Breast epithelium (tissue), 4 donors: ENCODE results near the gene C16orf74. TPM values are rescaled to one million over a fixed set of nuclear protein-coding genes. Genes with fewer than 3 reads are reported as not detected.

Experiments
- DNase-seq, 2 donors: peaks; one replicate each; pipeline ENCODE4 v3.0.0-alpha.2; 2019; ENCODE audit warnings: low spot score in 2 of 2
- H3K27ac ChIP-seq, 2 donors: fragments of 200-600 bp; sonication (generic) in 1 of 2; one replicate each; pipeline ENCODE4 v1.5.1; 2016 to 2019; ENCODE audit warnings: mild to moderate bottlenecking in 1 of 2
- H3K27me3 ChIP-seq, 2 donors: fragments of 200-600 bp; sonication (generic) in 1 of 2; one replicate each; pipeline versions ENCODE4 v1.5.1 to v1.6.0; 2017 to 2019; ENCODE audit warnings: control low read depth in 1 of 2, mild to moderate bottlenecking in 1 of 2
- H3K36me3 ChIP-seq: fragments of 200-600 bp; one replicate; pipeline ENCODE4 v1.5.1; 2019
- H3K4me1 ChIP-seq, 2 donors: fragments of 200-600 bp; sonication (generic); one replicate each; pipeline ENCODE4 v1.5.1; 2016 to 2019; ENCODE audit warnings: control low read depth in 1 of 2
- H3K4me3 ChIP-seq, 3 donors: fragments of 200-600 bp; sonication (generic); 1 replicate in 2 of 3; 2 replicates in 1 of 3; pipeline ENCODE4 v1.5.1; 2016 to 2019; ENCODE audit warnings: mild to moderate bottlenecking in 3 of 3, moderate library complexity in 2 of 3
- H3K9me3 ChIP-seq, 2 donors: fragments of 200-600 bp; sonication (generic) in 1 of 2; one replicate each; pipeline ENCODE4 v1.5.1; 2016 to 2019; ENCODE audit warnings: control low read depth in 1 of 2
- POLR2A ChIP-seq: fragments of 450-650 bp; IDR thresholded peaks from one replicate; pipeline ENCODE4 v1.6.1; 2016; ENCODE audit warnings: antibody characterized with exemption, mild to moderate bottlenecking, moderate library complexity
- POLR2AphosphoS5 ChIP-seq, 3 donors: sonication (generic); formaldehyde crosslinking; IDR thresholded peaks; one replicate each; pipeline ENCODE4 v1.6.1; 2017; ENCODE audit warnings: antibody characterized with exemption in 3 of 3
- intact Hi-C: fragments of 100-400 bp; cut with DNase I; formaldehyde crosslinking; loops from one replicate; pipeline ENCODE4 v1.15.1; 2023; ENCODE audit warnings: low total_unique reads
- total RNA-seq, 3 donors: library from RNA; depleted of rRNA; stranded (reverse); fragments of >200 nt; gene quantifications; one replicate each; pipeline ENCODE4 v1.1.0, GENCODE V29; 2016
- TF ChIP-seq, protein P1 (sequence below), 3 donors: fragments of 450-650 bp; IDR thresholded peaks; one replicate each; pipeline ENCODE4 v1.5.1; 2016 to 2017; ENCODE audit warnings: antibody characterized with exemption in 3 of 3, mild to moderate bottlenecking in 3 of 3, moderate library complexity in 3 of 3

Gene C16orf74
- total RNA-seq, 3 donors from 2014 or later = 0.80 to 7.2 (median 6.7) TPM

DNA sequence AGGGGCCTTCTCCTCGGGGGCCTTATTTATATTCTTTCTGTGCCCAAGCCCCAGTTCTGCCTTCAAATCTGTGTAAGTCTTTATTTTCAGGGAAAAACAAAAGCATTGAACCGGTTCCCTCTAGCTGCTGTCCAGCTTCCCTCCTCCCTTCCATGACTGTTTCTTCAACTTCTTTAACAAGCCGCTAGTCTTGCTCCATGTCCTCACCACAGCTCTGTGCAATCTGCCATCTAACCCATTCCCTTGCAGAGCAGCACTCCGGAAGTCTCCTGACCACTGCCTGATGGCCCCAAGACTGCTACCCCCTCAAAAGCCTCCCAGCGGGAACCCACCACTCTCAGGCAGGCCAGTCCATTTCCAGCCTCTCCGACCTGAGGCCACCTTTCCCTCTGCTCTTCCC lies 31.6 kb upstream of the C16orf74 start:
- Histone ChIP-seq H3K4me1 (peaks cover 0 to 7% of the 10 kb centered on the region in 2 donors), H3K27ac (peak overlapping the region in 1 of 2 donors; percentile 20), H3K36me3 (peaks cover 6% of the 10 kb centered on the region), H3K4me3 (no peak overlapping the region), H3K9me3 (no peaks in the 10 kb centered on the region), H3K27me3 (no peaks in the 10 kb centered on the region)
- DNase-seq = no peak
- no peak for TF ChIP-seq POLR2A
- TF ChIP-seq POLR2AphosphoS5 (IDR thresholded peaks at IDR 0.05) = no peak
- TF ChIP-seq, protein P1, sequence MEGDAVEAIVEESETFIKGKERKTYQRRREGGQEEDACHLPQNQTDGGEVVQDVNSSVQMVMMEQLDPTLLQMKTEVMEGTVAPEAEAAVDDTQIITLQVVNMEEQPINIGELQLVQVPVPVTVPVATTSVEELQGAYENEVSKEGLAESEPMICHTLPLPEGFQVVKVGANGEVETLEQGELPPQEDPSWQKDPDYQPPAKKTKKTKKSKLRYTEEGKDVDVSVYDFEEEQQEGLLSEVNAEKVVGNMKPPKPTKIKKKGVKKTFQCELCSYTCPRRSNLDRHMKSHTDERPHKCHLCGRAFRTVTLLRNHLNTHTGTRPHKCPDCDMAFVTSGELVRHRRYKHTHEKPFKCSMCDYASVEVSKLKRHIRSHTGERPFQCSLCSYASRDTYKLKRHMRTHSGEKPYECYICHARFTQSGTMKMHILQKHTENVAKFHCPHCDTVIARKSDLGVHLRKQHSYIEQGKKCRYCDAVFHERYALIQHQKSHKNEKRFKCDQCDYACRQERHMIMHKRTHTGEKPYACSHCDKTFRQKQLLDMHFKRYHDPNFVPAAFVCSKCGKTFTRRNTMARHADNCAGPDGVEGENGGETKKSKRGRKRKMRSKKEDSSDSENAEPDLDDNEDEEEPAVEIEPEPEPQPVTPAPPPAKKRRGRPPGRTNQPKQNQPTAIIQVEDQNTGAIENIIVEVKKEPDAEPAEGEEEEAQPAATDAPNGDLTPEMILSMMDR (IDR thresholded peaks at IDR 0.05) = no peak
- intact Hi-C loops = no loop called here

- H3K36me3 ChIP-seq = peaks cover 6% of the 10 kb centered on the region
These were observed 30.9 kb upstream of the C16orf74 start for GRCh38 chr16:85781695-85782370.

DNA sequence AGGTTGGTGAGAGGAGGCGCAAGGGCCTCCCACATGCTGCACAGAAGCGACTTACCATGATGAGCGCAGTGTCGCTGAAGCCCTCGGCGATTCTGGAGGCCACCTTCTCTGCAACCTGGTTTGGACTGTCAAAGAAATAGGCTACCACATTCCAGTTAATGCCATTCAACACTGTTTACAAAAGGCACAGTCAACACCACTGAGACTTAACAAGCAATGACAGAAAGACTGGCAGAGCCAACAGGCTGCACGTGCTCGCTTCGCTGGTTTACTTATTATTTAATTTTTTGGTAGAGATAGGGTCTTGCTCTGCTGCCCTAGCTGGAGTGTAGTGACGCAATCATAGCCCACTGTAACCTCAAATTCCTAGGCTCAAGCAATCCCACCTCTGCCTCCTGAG lies 30.3 kb upstream of the C16orf74 start:
- Histone ChIP-seq H3K27me3 (no peaks in the 10 kb centered on the region), H3K4me3 (no peak overlapping the region), H3K9me3 (no peaks in the 10 kb centered on the region), H3K36me3 (peaks cover 6% of the 10 kb centered on the region), H3K4me1 (peaks cover 0 to 14% of the 10 kb centered on the region in 2 donors), H3K27ac (no peak overlapping the region)
- TF ChIP-seq POLR2AphosphoS5 (IDR thresholded peaks at IDR 0.05) = no peak
- TF ChIP-seq, protein P1 (IDR thresholded peaks at IDR 0.05) = no peak
- intact Hi-C loops = no loop called here
- no peak for DNase-seq

More at GRCh38 chr16:85781695-85782370, 30.9 kb upstream of the C16orf74 start:
- H3K27me3 ChIP-seq = no peaks in the 10 kb centered on the region
- no peak for TF ChIP-seq POLR2AphosphoS5 (IDR thresholded peaks at IDR 0.05)
- TF ChIP-seq, protein P1 (IDR thresholded peaks at IDR 0.05) = no peak
- no peak for TF ChIP-seq POLR2A
- peaks cover 0 to 13% of the 10 kb centered on the region in 2 donors for H3K4me1 ChIP-seq
- no peak overlapping the region for H3K4me3 ChIP-seq
- peak overlapping the region in 1 of 2 donors; percentile 20 for H3K27ac ChIP-seq
- peak; percentile 40 to 82 for DNase-seq
- intact Hi-C loops = no loop called here
- H3K9me3 ChIP-seq = no peaks in the 10 kb centered on the region

DNA sequence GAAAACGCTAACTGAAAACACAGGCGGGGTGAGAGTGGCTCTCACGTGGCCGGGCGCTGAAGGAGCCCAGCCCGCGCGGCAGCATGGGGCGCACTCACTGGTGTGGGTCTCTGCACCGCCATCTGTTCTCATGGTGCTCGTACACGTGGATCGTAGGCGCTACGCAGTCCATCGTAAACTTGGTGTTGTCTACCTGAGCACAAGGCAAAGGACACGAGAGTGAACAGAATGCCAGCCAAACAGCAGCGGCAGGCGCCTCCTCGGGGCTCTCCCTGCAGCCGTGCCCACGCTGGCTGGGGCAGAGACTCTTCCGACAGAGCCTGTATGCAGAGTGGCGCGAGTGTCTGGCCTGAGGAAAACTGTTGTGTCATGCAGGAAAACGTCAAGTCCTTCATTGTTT lies 29.4 kb upstream of the C16orf74 start:
- Histone ChIP-seq H3K4me3 (no peak overlapping the region), H3K27me3 (no peaks in the 10 kb centered on the region), H3K27ac (no peak overlapping the region), H3K9me3 (no peaks in the 10 kb centered on the region), H3K4me1 (peaks cover 0 to 14% of the 10 kb centered on the region in 2 donors), H3K36me3 (peaks cover 6% of the 10 kb centered on the region)
- intact Hi-C loops = no loop called here
- TF ChIP-seq, protein P1 (IDR thresholded peaks at IDR 0.05) = no peak
- no peak for TF ChIP-seq POLR2A
- no peak for TF ChIP-seq POLR2AphosphoS5 (IDR thresholded peaks at IDR 0.05)
- DNase-seq = no peak

DNA sequence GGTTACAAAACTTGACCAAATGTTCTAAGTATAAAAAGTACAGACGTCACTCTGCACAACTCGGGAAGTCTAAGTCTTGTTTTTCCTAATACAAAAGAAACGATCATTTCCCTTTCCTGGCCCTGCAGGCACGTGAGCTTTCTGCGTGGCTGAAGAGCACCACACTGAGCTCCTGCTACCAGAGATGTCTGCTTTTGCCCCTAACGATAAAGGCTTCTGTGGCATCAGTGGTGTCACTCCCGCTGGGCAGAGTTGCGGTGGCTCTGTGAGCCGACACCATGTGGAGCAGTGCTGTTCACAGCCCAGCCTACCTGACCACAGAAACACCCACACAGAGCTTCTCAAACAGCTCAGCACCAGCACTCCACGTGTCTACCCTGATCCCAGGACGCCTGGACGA lies 28.0 kb upstream of the C16orf74 start:
- intact Hi-C loops = no loop called here
- Histone ChIP-seq H3K27me3 (no peaks in the 10 kb centered on the region), H3K9me3 (no peaks in the 10 kb centered on the region), H3K4me1 (peaks cover 0 to 14% of the 10 kb centered on the region in 2 donors), H3K36me3 (peaks cover 6% of the 10 kb centered on the region), H3K4me3 (no peak overlapping the region), H3K27ac (no peak overlapping the region)
- TF ChIP-seq, protein P1 (IDR thresholded peaks at IDR 0.05) = no peak
- TF ChIP-seq POLR2A = no peak
- TF ChIP-seq POLR2AphosphoS5 (IDR thresholded peaks at IDR 0.05) = no peak
- no peak for DNase-seq
